SJCRH30 (cell line): ENCODE results near the gene DNAJB2. TPM values are rescaled to one million over a fixed set of nuclear protein-coding genes. Genes with fewer than 3 reads are reported as not detected.

ENCODE experiments used
- DNase-seq, 2 experiments: peaks; one replicate each; pipeline ENCODE4 v3.0.0-alpha.2; 2015 to 2020
- H3K27ac ChIP-seq: fragments of 250-450 bp; sonication (Bioruptor Pico); 2 replicates; pipeline ENCODE4 v1.5.1; 2020; ENCODE audit warnings: mild to moderate bottlenecking, moderate library complexity
- H3K27me3 ChIP-seq: fragments of 250-450 bp; sonication (Bioruptor Pico); 2 replicates; pipeline ENCODE4 v1.5.1; 2020; ENCODE audit warnings: mild to moderate bottlenecking, moderate library complexity
- H3K36me3 ChIP-seq: fragments of 250-450 bp; sonication (Bioruptor Pico); 2 replicates; pipeline ENCODE4 v1.5.1; 2020; ENCODE audit warnings: mild to moderate bottlenecking, moderate library complexity
- H3K4me1 ChIP-seq: fragments of 250-450 bp; sonication (Bioruptor Pico); 2 replicates; pipeline ENCODE4 v1.5.1; 2020; ENCODE audit warnings: mild to moderate bottlenecking, moderate library complexity
- H3K4me3 ChIP-seq: fragments of 250-450 bp; sonication (Bioruptor Pico); 2 replicates; pipeline ENCODE4 v1.5.1; 2020; ENCODE audit warnings: mild to moderate bottlenecking, moderate library complexity
- H3K9me3 ChIP-seq: fragments of 250-450 bp; sonication (Bioruptor Pico); replicated peaks from 2 replicates; pipeline ENCODE4 v1.5.1; 2020; ENCODE audit warnings: mild to moderate bottlenecking, moderate library complexity
- total RNA-seq: library from RNA; depleted of rRNA; stranded (reverse); fragments of >200 nt; shearing (Covaris generic); gene quantifications from 2 replicates; pipeline ENCODE4 v1.2.3, GENCODE V29; 2014; rRNA removed

Gene DNAJB2
- total RNA-seq, 1 experiment from 2014 or later: 19.4 TPM

- no peaks in the 10 kb centered on the region for H3K27me3 ChIP-seq
- H3K36me3 ChIP-seq: no peaks in the 10 kb centered on the region
- H3K9me3 ChIP-seq: no peaks in the 10 kb centered on the region
- no peaks in the 10 kb centered on the region for H3K4me1 ChIP-seq
- no peak for DNase-seq
- H3K27ac ChIP-seq: no peak overlapping the region
- no peak overlapping the region for H3K4me3 ChIP-seq
These were observed 46.0 kb downstream of the DNAJB2 start for GRCh38 chr2:219325136-219325535.

DNA sequence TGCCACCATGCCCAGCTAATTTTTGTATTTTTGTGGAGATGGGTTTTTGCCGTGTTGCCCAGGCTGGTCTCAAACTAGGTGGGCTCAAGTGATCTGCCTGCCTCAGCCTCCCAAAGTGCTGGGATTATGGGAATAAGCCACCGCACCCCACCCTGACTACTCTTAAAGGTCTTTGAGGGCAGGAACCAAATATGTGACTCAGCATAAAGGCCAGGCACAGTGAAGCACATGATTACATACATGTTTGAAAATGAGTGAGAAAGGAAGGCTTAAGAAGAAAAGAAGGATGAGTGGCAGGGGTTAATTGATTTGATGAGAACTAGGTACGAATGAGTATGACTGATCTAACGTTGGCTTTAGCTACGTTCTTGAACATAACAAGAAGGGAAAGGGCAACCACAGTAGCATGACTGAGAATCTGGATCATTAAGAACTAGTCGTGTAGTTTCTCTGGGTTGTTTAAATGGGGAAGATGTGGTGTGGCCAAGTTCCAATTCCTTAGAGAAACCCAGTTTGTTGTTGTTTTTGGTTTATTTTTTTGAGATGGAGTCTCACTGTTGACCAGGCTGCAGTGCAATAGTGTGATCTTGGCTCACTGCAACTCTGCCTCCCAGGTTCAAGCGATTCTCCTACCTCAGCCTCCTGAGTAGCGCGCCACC is 46.6 kb downstream of the DNAJB2 start:
- no peak overlapping the region for H3K27ac ChIP-seq
- DNase-seq: no peak
- no peaks in the 10 kb centered on the region for H3K9me3 ChIP-seq
- H3K27me3 ChIP-seq: no peaks in the 10 kb centered on the region
- H3K4me1 ChIP-seq: no peaks in the 10 kb centered on the region
- no peak overlapping the region for H3K4me3 ChIP-seq
- H3K36me3 ChIP-seq: no peaks in the 10 kb centered on the region

DNA sequence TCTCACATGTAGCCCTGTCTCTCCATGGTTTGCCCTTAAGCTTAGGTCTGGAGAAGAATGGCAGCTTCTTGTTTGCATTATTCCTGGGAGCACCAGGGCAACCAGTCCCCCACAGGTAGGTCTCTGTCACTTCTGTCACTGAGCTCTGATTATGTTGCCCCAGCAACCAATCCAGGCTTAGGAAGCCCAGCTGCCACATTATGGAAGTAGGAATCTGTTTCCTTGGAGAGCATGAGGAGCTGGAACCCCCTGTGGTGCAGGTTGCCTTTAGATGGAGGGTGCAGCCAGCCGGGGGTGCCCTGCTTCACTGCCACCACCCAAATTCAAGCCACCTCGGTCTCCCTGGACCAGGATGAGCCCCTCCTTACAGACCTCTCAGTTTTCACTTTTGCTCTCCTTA is 48.6 kb downstream of the DNAJB2 start:
- no peak overlapping the region for H3K27ac ChIP-seq
- H3K9me3 ChIP-seq: no peaks in the 10 kb centered on the region
- H3K36me3 ChIP-seq: no peaks in the 10 kb centered on the region
- no peak for DNase-seq
- no peaks in the 10 kb centered on the region for H3K27me3 ChIP-seq
- no peaks in the 10 kb centered on the region for H3K4me1 ChIP-seq
- H3K4me3 ChIP-seq: no peak overlapping the region

- Histone ChIP-seq H3K9me3 (no peaks in the 10 kb centered on the region), H3K4me3 (no peak overlapping the region), H3K27ac (no peak overlapping the region), H3K4me1 (no peaks in the 10 kb centered on the region), H3K27me3 (no peaks in the 10 kb centered on the region; the same call in none of the 2 replicates), H3K36me3 (no peaks in the 10 kb centered on the region)
- no peak for DNase-seq
These were observed 52.5 kb downstream of the DNAJB2 start for GRCh38 chr2:219331560-219332213.

GRCh38 chr2:219332542-219332941 is 53.4 kb downstream of the DNAJB2 start, which contains the start of gene RESP18:
RESP18 (minus strand) TSS chr2:219332744.
- Histone ChIP-seq H3K9me3 (no peaks in the 10 kb centered on the region), H3K4me1 (no peaks in the 10 kb centered on the region), H3K36me3 (no peaks in the 10 kb centered on the region), H3K27me3 (no peaks in the 10 kb centered on the region; the same call in none of the 2 replicates), H3K4me3 (no peak within 1 kb of the TSS), H3K27ac (no peak within 1 kb of the TSS)
- no peak for DNase-seq

DNA sequence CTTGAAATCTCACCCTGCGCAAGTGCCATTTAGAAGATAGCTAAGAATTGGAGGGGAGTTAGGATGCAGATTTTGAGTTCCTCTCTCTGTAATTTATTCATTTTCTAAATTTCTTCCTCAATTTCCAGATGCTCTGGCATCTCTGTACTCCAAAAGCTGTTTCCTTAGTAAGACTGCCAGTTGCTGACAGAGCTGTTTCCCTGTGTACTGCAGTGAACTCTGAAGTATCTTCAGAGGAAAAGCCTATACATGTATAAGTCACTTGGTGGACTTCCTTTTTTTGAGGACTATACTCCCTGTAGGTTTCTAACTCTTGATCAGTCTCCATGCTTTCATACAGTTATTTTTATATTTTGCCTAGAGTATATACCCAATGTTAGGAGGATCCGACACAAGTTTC is 54.9 kb downstream of the DNAJB2 start:
- H3K9me3 ChIP-seq: no peaks in the 10 kb centered on the region
- no peaks in the 10 kb centered on the region for H3K4me1 ChIP-seq
- no peaks in the 10 kb centered on the region for H3K36me3 ChIP-seq
- no peak overlapping the region for H3K4me3 ChIP-seq
- no peak overlapping the region for H3K27ac ChIP-seq
- no peaks in the 10 kb centered on the region; the same call in none of the 2 replicates for H3K27me3 ChIP-seq
- DNase-seq: no peak

- H3K4me1 ChIP-seq: no peaks in the 10 kb centered on the region
These were observed 56.2 kb downstream of the DNAJB2 start for GRCh38 chr2:219335373-219335786.

More at GRCh38 chr2:219335373-219335786, 56.2 kb downstream of the DNAJB2 start:
- H3K27me3 ChIP-seq: no peaks in the 10 kb centered on the region; the same call in none of the 2 replicates
- no peaks in the 10 kb centered on the region for H3K36me3 ChIP-seq
- H3K27ac ChIP-seq: no peak overlapping the region
- no peak for DNase-seq
- no peak overlapping the region for H3K4me3 ChIP-seq
- H3K9me3 ChIP-seq: no peaks in the 10 kb centered on the region

Other genes starting within 250 kb of the DNAJB2 start
- not detected in 2 replicates for gene CFAP65, start 237.8 kb upstream of the DNAJB2 start, total RNA-seq
- 0.10 TPM in 1 of 2 replicates, not detected in the other for gene IHH, start 218.4 kb upstream of the DNAJB2 start, total RNA-seq
- gene NHEJ1, start 118.6 kb upstream of the DNAJB2 start, total RNA-seq: 19.6 and 21.7 TPM in 2 replicates
- gene SLC23A3, start 109.3 kb upstream of the DNAJB2 start, total RNA-seq: 0.10 and 0.13 TPM in 2 replicates
- gene CNPPD1, start 102.4 kb upstream of the DNAJB2 start, total RNA-seq: 13.0 and 13.3 TPM in 2 replicates
- 32.0 and 38.0 TPM in 2 replicates for gene RETREG2, start 101.1 kb upstream of the DNAJB2 start, total RNA-seq
- 16.0 and 16.2 TPM in 2 replicates for gene ZFAND2B, start 72.6 kb upstream of the DNAJB2 start, total RNA-seq
- 18.6 and 26.5 TPM in 2 replicates for gene ABCB6, start 60.4 kb upstream of the DNAJB2 start, total RNA-seq
- 35.3 and 37.8 TPM in 2 replicates for gene ATG9A, start 49.7 kb upstream of the DNAJB2 start, total RNA-seq
- gene ANKZF1, start 49.6 kb upstream of the DNAJB2 start, total RNA-seq: 19.2 and 28.7 TPM in 2 replicates
- 2.9 and 4.2 TPM in 2 replicates for gene GLB1L, start 33.9 kb upstream of the DNAJB2 start, total RNA-seq
- gene STK16, start 33.9 kb upstream of the DNAJB2 start, total RNA-seq: 11.0 and 12.7 TPM in 2 replicates
- 0.08 TPM in 1 of 2 replicates, not detected in the other for gene TUBA4B, start 26.1 kb upstream of the DNAJB2 start, total RNA-seq
- gene TUBA4A, start 25.4 kb upstream of the DNAJB2 start, total RNA-seq: 188 and 197 TPM in 2 replicates
- gene PTPRN, start 30.0 kb downstream of the DNAJB2 start, total RNA-seq: not detected in 2 replicates
- not detected in 2 replicates for gene RESP18, start 53.4 kb downstream of the DNAJB2 start, total RNA-seq
- gene DNPEP, start 108.5 kb downstream of the DNAJB2 start, total RNA-seq: 29.5 and 33.1 TPM in 2 replicates
- 331 and 376 TPM in 2 replicates for gene DES, start 139.0 kb downstream of the DNAJB2 start, total RNA-seq
- gene SPEG, start 155.5 kb downstream of the DNAJB2 start, total RNA-seq: 21.3 and 26.2 TPM in 2 replicates
- gene GMPPA, start 219.5 kb downstream of the DNAJB2 start, total RNA-seq: 21.9 and 22.1 TPM in 2 replicates
- 0.46 and 0.67 TPM in 2 replicates for gene ASIC4, start 235.1 kb downstream of the DNAJB2 start, total RNA-seq